Gastrocnemius medialis (tissue), 4 donors: ENCODE data around the gene CCR3. TPM values are rescaled to one million over a fixed set of nuclear protein-coding genes. Genes with fewer than 3 reads are reported as not detected.

Source experiments
- ATAC-seq, 2 donors: fragments of 150-250 bp; one replicate each; pipeline ENCODE4 v1.9.1; 2016
- DNase-seq, 2 donors: peaks; one replicate each; pipeline ENCODE4 v3.0.0-alpha.2; 2019
- H3K27ac ChIP-seq, 4 donors: fragments of 200-600 bp; sonication (generic); 1 replicate in 1 of 4; 2 replicates in 3 of 4; pipeline ENCODE4 v1.5.1; 2016 to 2018; ENCODE audit warnings: mild to moderate bottlenecking in 2 of 4, moderate library complexity in 1 of 4
- H3K27me3 ChIP-seq, 3 donors: fragments of 200-600 bp; sonication (generic) in 2 of 3; 1 replicate in 1 of 3; 2 replicates in 2 of 3; pipeline versions ENCODE4 v1.5.1 to v1.6.0; 2016 to 2019; ENCODE audit warnings: mild to moderate bottlenecking in 1 of 3, moderate library complexity in 1 of 3
- H3K36me3 ChIP-seq, 2 donors: fragments of 200-600 bp; sonication (generic) in 1 of 2; one replicate each; pipeline ENCODE4 v1.5.1; 2017 to 2018
- H3K4me1 ChIP-seq, 2 donors: fragments of 200-600 bp; sonication (generic) in 1 of 2; one replicate each; pipeline ENCODE4 v1.5.1; 2016 to 2017; ENCODE audit warnings: mild to moderate bottlenecking in 2 of 2
- H3K4me3 ChIP-seq, 4 donors: fragments of 200-600 bp; sonication (generic) in 3 of 4; 1 replicate in 1 of 4; 2 replicates in 3 of 4; pipeline ENCODE4 v1.5.1; 2016 to 2019; ENCODE audit warnings: mild to moderate bottlenecking in 2 of 4
- H3K9me3 ChIP-seq, 3 donors: fragments of 200-600 bp; sonication (generic) in 2 of 3; 1 replicate in 1 of 3; 2 replicates in 2 of 3; pipeline ENCODE4 v1.5.1; 2016 to 2019
- POLR2A ChIP-seq, 2 donors: fragments of 450-650 bp; IDR thresholded peaks; one replicate each; pipeline ENCODE4 v1.6.1; 2017; ENCODE audit warnings: antibody characterized with exemption in 2 of 2, mild to moderate bottlenecking in 2 of 2, moderate library complexity in 2 of 2
- in situ Hi-C, 4 donors: fragments of 200-750 bp; cut with MboI; loops; one replicate each; pipeline versions ENCODE4 v1.15.0 to v1.8.0; 2017; ENCODE audit warnings: low sequenced_read_pairs in 4 of 4
- intact Hi-C: fragments of 100-400 bp; cut with DNase I; formaldehyde crosslinking; loops from one replicate; pipeline ENCODE4 v1.15.1; 2023; ENCODE audit warnings: low total_unique reads
- total RNA-seq, 4 donors: library from RNA; depleted of rRNA; stranded (reverse); fragments of >200 nt; gene quantifications; one replicate each; pipeline versions ENCODE4 v1.1.0 to v1.2.3, GENCODE V29; 2016
- TF ChIP-seq, protein P1 (sequence below), 5 experiments: fragments of 450-650 bp in 3 of 5; fragments of 200-600 bp in 2 of 5; sonication (generic) in 2 of 5; IDR thresholded peaks in 4 of 5; conservative IDR thresholded peaks in 1 of 5; 1 replicate in 4 of 5; 2 replicates in 1 of 5; pipeline ENCODE4 v1.5.1; 2016 to 2019; ENCODE audit warnings: antibody characterized with exemption in 5 of 5, mild to moderate bottlenecking in 3 of 5, moderate library complexity in 3 of 5

Gene CCR3
- total RNA-seq, 4 donors from 2014 or later: not detected

DNA sequence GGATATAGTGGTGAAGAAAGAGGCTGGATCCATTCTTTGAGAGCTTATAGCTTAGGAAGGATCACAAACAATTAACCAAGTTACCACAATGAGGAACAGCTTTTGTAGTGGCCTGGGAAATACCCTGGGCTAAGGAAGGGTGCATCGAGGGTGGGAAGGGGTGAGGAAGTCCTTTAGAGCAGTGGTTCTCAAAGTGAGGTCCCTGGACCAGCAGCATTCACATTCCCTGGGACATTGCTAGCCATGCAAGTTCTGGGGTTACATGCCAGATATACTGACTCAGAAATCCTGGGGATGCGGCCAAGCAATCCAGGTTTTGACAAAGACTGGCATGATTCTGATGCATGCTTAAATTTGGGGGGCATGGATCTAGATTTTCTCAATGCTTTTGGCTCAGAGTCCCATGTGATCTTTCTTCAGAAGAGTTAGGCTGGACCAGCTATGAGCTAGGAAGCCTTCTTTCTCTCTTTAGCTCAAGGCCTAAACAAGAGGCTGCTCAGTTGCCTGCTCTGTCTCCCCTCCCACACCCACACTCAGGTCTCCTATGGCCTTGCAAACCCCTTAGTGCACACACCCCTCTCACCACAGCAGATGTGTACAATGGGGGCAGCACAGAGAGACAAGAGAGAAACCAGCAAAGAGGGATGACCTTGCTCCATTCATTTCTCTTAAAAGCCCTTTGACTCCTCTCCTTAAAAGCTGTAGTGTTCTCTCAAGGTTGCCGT, 32.4 kb upstream of the CCR3 start:
- H3K4me3 ChIP-seq: no peak overlapping the region
- intact Hi-C loops (no loop called here), in situ Hi-C loops (no loop called here)
- H3K27me3 ChIP-seq: no peaks in the 10 kb centered on the region
- ATAC-seq: no peak
- H3K36me3 ChIP-seq: no peaks in the 10 kb centered on the region
- no peak overlapping the region for H3K27ac ChIP-seq
- no peak for DNase-seq
- H3K9me3 ChIP-seq: no peaks in the 10 kb centered on the region
- no peak for TF ChIP-seq POLR2A (IDR thresholded peaks at IDR 0.05)
- TF ChIP-seq, protein P1, sequence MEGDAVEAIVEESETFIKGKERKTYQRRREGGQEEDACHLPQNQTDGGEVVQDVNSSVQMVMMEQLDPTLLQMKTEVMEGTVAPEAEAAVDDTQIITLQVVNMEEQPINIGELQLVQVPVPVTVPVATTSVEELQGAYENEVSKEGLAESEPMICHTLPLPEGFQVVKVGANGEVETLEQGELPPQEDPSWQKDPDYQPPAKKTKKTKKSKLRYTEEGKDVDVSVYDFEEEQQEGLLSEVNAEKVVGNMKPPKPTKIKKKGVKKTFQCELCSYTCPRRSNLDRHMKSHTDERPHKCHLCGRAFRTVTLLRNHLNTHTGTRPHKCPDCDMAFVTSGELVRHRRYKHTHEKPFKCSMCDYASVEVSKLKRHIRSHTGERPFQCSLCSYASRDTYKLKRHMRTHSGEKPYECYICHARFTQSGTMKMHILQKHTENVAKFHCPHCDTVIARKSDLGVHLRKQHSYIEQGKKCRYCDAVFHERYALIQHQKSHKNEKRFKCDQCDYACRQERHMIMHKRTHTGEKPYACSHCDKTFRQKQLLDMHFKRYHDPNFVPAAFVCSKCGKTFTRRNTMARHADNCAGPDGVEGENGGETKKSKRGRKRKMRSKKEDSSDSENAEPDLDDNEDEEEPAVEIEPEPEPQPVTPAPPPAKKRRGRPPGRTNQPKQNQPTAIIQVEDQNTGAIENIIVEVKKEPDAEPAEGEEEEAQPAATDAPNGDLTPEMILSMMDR (IDR thresholded peaks at IDR 0.05 in 4 of 5, conservative IDR thresholded peaks at IDR 0.05 in 1 of 5): no peak
- H3K4me1 ChIP-seq: no peaks in the 10 kb centered on the region

DNA sequence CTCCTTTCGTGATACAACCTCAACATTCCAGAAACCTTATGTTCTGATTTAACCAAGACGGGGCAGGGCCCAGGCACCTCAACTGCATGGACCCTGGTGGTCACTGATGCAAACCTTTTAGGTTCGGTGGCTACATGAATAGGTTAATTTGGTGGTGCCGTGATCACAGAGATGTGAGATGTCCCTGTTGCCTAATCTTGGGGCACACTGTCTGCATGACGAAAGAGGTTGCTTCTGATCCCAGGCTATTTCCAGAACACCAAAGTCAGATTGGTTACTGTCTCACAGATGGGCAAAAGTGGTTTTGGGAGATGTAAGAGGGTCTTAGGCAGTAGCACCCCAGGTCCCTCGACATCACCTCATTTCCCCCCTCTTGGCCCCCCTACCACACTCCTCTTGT, 30.2 kb upstream of the CCR3 start:
- no peak overlapping the region for H3K4me3 ChIP-seq
- H3K27ac ChIP-seq: no peak overlapping the region
- H3K9me3 ChIP-seq: no peaks in the 10 kb centered on the region
- DNase-seq: no peak
- in situ Hi-C loops (no loop called here), intact Hi-C loops (no loop called here)
- ATAC-seq: no peak
- no peaks in the 10 kb centered on the region for H3K36me3 ChIP-seq
- H3K27me3 ChIP-seq: no peaks in the 10 kb centered on the region
- TF ChIP-seq, protein P1 (IDR thresholded peaks at IDR 0.05 in 4 of 5, conservative IDR thresholded peaks at IDR 0.05 in 1 of 5): no peak
- TF ChIP-seq POLR2A (IDR thresholded peaks at IDR 0.05): no peak
- no peaks in the 10 kb centered on the region for H3K4me1 ChIP-seq

DNA sequence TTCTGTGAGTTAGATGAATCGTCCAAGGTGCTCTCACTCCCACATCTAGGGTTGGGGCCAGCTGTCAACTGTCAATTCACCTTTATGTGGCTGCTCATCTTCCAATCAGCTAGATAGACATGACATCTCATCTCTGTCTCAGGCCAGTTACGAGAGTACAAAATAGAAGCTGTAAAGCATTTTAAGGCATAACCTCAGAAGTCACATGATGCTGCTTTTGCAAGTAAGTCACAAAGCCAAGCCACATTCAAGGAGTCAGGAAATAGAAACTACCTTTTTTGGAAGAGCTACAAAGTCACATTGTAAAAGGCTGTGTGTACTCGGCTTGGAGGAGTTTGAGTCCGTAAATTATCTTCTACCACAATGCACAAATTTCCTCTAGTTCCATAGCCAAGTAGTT, 29.1 kb upstream of the CCR3 start:
- in situ Hi-C loops (no loop called here), intact Hi-C loops (no loop called here)
- Histone ChIP-seq H3K4me1 (no peaks in the 10 kb centered on the region), H3K27ac (no peak overlapping the region), H3K36me3 (no peaks in the 10 kb centered on the region), H3K4me3 (no peak overlapping the region), H3K9me3 (no peaks in the 10 kb centered on the region), H3K27me3 (no peaks in the 10 kb centered on the region)
- no peak for DNase-seq
- ATAC-seq: no peak
- TF ChIP-seq POLR2A (IDR thresholded peaks at IDR 0.05): no peak
- TF ChIP-seq, protein P1 (IDR thresholded peaks at IDR 0.05 in 4 of 5, conservative IDR thresholded peaks at IDR 0.05 in 1 of 5): no peak

DNA sequence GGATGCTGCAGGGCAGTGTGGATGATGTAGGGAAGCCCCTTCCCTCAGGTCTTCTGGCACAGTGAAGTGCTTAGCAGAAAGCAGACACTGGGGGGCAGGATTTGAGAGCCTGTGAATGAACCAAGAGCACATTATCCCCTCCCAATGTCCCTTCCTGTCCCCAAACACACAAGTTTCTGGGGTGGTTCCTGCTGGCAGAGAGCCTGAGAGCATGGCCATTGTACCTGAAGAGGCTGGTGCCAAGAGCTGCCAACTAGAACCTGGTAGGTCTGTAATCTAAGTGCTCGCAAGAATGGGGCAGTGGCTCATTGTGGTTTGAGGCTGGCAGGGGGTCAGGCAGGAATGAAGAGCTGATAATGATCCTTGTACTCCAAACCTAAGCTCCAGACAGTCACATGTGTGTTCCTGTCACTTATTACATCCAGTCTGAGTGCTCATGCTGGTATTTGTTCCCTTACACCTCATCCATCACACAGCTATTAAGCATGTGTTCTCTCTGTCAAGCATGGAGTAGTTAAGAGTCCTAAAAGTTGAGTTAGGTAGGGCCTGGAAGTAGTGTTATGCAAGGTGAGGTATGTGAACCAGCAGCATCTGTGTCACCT, 27.4 kb upstream of the CCR3 start:
- ATAC-seq (no peak), DNase-seq (no peak)
- Histone ChIP-seq H3K4me1 (no peaks in the 10 kb centered on the region), H3K27ac (no peak overlapping the region), H3K4me3 (no peak overlapping the region), H3K9me3 (no peaks in the 10 kb centered on the region), H3K27me3 (no peaks in the 10 kb centered on the region), H3K36me3 (no peaks in the 10 kb centered on the region)
- TF ChIP-seq, protein P1 (IDR thresholded peaks at IDR 0.05 in 4 of 5, conservative IDR thresholded peaks at IDR 0.05 in 1 of 5): no peak
- TF ChIP-seq POLR2A (IDR thresholded peaks at IDR 0.05): no peak
- intact Hi-C loops: no loop called here
- in situ Hi-C loops: no loop called here
